GM19035 (cell line): Measurements from ENCODE around the gene SBF1.
"Not testable (repeated sequence)": the region's sequence is repeated elsewhere in the genome, so short reads cannot be mapped to it uniquely, and the experiment has no call there.

Experiments used
- ATAC-seq: cut with Tn5 transposase; IDR thresholded peaks from one replicate; pipeline ENCODE4 v1.9.1; 2021; ENCODE audit not compliant: unreplicated experiment

The SBF1 gene

GRCh38 chr22:50432131-50432876 is 42.5 kb downstream of the SBF1 start:
- no peak for ATAC-seq

GRCh38 chr22:50425179-50425916 is 49.5 kb downstream of the SBF1 start:
- no peak for ATAC-seq

GRCh38 chr22:50423956-50424355 is 50.9 kb downstream of the SBF1 start:
- ATAC-seq, result no peak

GRCh38 chr22:50422961-50423815 is 51.6 kb downstream of the SBF1 start:
- no peak for ATAC-seq

GRCh38 chr22:50422046-50422445 is 52.8 kb downstream of the SBF1 start:
- no peak for ATAC-seq

GRCh38 chr22:50420581-50420980 is 54.3 kb downstream of the SBF1 start:
- no peak for ATAC-seq

GRCh38 chr22:50420015-50420414 is 54.8 kb downstream of the SBF1 start:
- no peak for ATAC-seq

- no peak for ATAC-seq
These were observed 55.7 kb downstream of the SBF1 start for GRCh38 chr22:50419116-50419515.

- ATAC-seq, result no peak
These were observed 56.2 kb downstream of the SBF1 start for GRCh38 chr22:50418624-50419023.

- no peak for ATAC-seq
These were observed 57.2 kb downstream of the SBF1 start for GRCh38 chr22:50417411-50418210.

- no peak for ATAC-seq
These were observed 57.8 kb downstream of the SBF1 start for GRCh38 chr22:50416996-50417395.

- no peak for ATAC-seq
These were observed 59.4 kb downstream of the SBF1 start for GRCh38 chr22:50415426-50415825.

GRCh38 chr22:50414476-50415248 is 60.2 kb downstream of the SBF1 start:
- no peak for ATAC-seq

GRCh38 chr22:50408954-50409353 is 65.9 kb downstream of the SBF1 start:
- ATAC-seq, result not testable (repeated sequence)

- no peak for ATAC-seq
These were observed 66.5 kb downstream of the SBF1 start for GRCh38 chr22:50408311-50408710.

GRCh38 chr22:50406416-50407170 is 68.2 kb downstream of the SBF1 start:
- ATAC-seq, result no peak

- no peak for ATAC-seq
These were observed 71.1 kb downstream of the SBF1 start for GRCh38 chr22:50403701-50404101.

GRCh38 chr22:50401907-50402306 is 72.9 kb downstream of the SBF1 start:
- ATAC-seq, result no peak

GRCh38 chr22:50400931-50401330 is 73.9 kb downstream of the SBF1 start:
- ATAC-seq, result no peak
